Large intestine (tissue), 3 donors: Measurements from ENCODE around the gene CTNNA2. TPM values are rescaled to one million over a fixed set of nuclear protein-coding genes. Genes with fewer than 3 reads are reported as not detected.

Experiments
- DNase-seq, 2 donors: peaks; one replicate each; pipeline versions ENCODE4 v3.0.0 to v3.0.0-alpha.2; 2013
- H3K27ac ChIP-seq: one replicate; pipeline ENCODE4 v1.5.1; 2013; ENCODE audit warnings: low read length
- H3K27me3 ChIP-seq: 2 replicates; pipeline ENCODE4 v1.6.1; 2013; ENCODE audit warnings: low read length; ENCODE audit not compliant: control insufficient read depth, insufficient read depth
- H3K36me3 ChIP-seq: 2 replicates; pipeline ENCODE4 v1.6.1; 2013; ENCODE audit warnings: low read length; ENCODE audit not compliant: control insufficient read depth, insufficient read depth
- H3K4me1 ChIP-seq: one replicate; pipeline ENCODE4 v1.6.1; 2013; ENCODE audit warnings: low read length; ENCODE audit not compliant: control insufficient read depth, insufficient read depth
- H3K4me3 ChIP-seq: one replicate; pipeline ENCODE4 v1.5.1; 2013; ENCODE audit warnings: low read length
- H3K9me3 ChIP-seq: one replicate; pipeline ENCODE4 v1.6.1; 2013; ENCODE audit warnings: mild to moderate bottlenecking, low read depth, low read length, moderate library complexity; ENCODE audit not compliant: control insufficient read depth
- WGBS: methylation state at CpG from one replicate; pipeline ENCODE4 v1.1.5; 2013; ENCODE audit warnings: low lambda C conversion rate; ENCODE audit not compliant: insufficient coverage; 5-methylcytosine and 5-hydroxymethylcytosine counted together
- polyA plus RNA-seq: library from polyadenylated mRNA; unstranded; fragments of 120-200 nt; gene quantifications from one replicate; pipeline ENCODE4 v1.2.1, GENCODE V29; 2013

CTNNA2 gene
- polyA plus RNA-seq, 1 donor = 7.5 TPM

DNA sequence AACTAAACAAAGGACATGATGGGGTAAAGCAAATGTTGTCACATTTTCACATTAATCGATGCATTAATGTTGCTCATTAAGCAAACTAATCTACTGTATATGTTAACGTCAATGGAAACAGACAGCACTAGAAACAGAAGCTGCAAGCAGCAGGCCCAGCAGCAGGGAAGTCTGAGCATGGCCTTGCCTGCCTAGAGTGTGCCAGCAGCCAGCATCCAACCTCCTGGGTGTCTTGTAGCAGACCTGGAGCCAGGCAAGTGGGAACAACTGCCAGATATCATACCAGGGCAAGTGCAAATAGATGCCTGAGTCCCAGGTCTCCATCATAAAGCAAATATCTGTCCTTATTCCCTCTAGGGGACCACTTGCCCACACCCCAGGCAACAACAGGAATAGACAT lies 472.7 kb downstream of the CTNNA2 start:
- DNase-seq = no peak
- no peaks in the 10 kb centered on the region for H3K36me3 ChIP-seq
- no peaks in the 10 kb centered on the region for H3K27me3 ChIP-seq
- H3K4me1 ChIP-seq = no peaks in the 10 kb centered on the region
- no peaks in the 10 kb centered on the region for H3K9me3 ChIP-seq
- WGBS = no CpG with 5 or more reads among the region's 2 CpGs
- H3K27ac ChIP-seq = no peak overlapping the region
- H3K4me3 ChIP-seq = no peak overlapping the region

GRCh38 chr2:79993144-79993543 lies 480.3 kb downstream of the CTNNA2 start:
- H3K4me1 ChIP-seq = no peaks in the 10 kb centered on the region
- H3K27ac ChIP-seq = no peak overlapping the region
- H3K27me3 ChIP-seq = no peaks in the 10 kb centered on the region
- WGBS = no CpG with 5 or more reads among the region's 3 CpGs
- no peaks in the 10 kb centered on the region for H3K9me3 ChIP-seq
- H3K36me3 ChIP-seq = no peaks in the 10 kb centered on the region
- DNase-seq = no peak
- H3K4me3 ChIP-seq = no peak overlapping the region

- Histone ChIP-seq H3K27ac (no peak overlapping the region), H3K9me3 (no peaks in the 10 kb centered on the region), H3K27me3 (no peaks in the 10 kb centered on the region), H3K4me3 (no peak overlapping the region), H3K36me3 (no peaks in the 10 kb centered on the region), H3K4me1 (no peaks in the 10 kb centered on the region)
- 33% methylated on average over 1 of the region's 5 CpGs for WGBS
- DNase-seq = no peak
Observed at GRCh38 chr2:79994161-79994560, 481.3 kb downstream of the CTNNA2 start.

- no peak for DNase-seq
- no peaks in the 10 kb centered on the region for H3K36me3 ChIP-seq
- H3K27ac ChIP-seq = no peak overlapping the region
- H3K9me3 ChIP-seq = no peaks in the 10 kb centered on the region
- H3K27me3 ChIP-seq = no peaks in the 10 kb centered on the region
- no peaks in the 10 kb centered on the region for H3K4me1 ChIP-seq
- H3K4me3 ChIP-seq = no peak overlapping the region
Observed at GRCh38 chr2:79994965-79995364, 482.1 kb downstream of the CTNNA2 start.

DNA sequence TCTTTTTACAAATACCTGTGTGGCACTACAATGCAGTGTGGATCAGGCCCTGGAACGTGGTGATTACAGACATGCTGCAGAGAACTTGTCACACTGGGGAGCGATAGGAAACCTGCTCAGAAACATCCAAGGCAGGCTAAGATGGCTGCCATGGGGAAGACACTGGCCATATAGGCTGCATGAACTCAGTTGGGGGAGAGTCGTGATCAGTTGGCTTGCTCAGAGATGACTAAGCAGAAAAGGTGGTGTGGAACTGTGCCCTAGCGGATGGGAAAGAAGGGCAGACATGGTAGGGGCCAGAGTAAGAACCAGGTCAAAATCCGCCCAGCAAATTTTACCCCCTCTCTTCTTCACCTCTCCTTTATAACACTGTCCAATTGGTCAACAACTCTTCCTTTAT lies 483.9 kb downstream of the CTNNA2 start:
- no peaks in the 10 kb centered on the region for H3K9me3 ChIP-seq
- 100% methylated on average over 1 of the region's 5 CpGs for WGBS
- no peak for DNase-seq
- no peaks in the 10 kb centered on the region for H3K4me1 ChIP-seq
- no peak overlapping the region for H3K4me3 ChIP-seq
- no peaks in the 10 kb centered on the region for H3K27me3 ChIP-seq
- H3K36me3 ChIP-seq = no peaks in the 10 kb centered on the region
- H3K27ac ChIP-seq = no peak overlapping the region

DNA sequence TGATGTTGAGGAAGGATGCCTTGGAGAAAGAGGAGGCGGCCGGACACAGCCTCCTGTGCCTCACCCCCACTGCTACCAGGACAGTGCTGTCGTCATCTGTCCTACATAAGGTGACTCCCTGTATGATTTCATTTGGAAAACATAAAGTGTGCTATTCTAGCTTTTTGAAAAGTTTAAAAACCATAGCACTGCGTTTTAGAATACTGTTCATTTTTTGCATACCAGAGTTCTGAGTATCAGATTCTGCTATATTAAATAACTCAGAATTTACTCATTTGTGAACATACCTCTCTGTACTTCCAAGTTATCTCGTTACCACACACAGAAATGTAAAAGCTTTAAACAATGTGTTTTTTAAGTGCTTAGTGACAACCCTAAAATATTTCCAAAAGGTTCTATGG lies 488.9 kb downstream of the CTNNA2 start:
- no peak overlapping the region for H3K27ac ChIP-seq
- no peak overlapping the region for H3K4me3 ChIP-seq
- H3K36me3 ChIP-seq = no peaks in the 10 kb centered on the region
- H3K4me1 ChIP-seq = no peaks in the 10 kb centered on the region
- no peaks in the 10 kb centered on the region for H3K9me3 ChIP-seq
- H3K27me3 ChIP-seq = no peaks in the 10 kb centered on the region
- no peak for DNase-seq
- WGBS = 50% methylated on average over 1 of the region's 5 CpGs

DNA sequence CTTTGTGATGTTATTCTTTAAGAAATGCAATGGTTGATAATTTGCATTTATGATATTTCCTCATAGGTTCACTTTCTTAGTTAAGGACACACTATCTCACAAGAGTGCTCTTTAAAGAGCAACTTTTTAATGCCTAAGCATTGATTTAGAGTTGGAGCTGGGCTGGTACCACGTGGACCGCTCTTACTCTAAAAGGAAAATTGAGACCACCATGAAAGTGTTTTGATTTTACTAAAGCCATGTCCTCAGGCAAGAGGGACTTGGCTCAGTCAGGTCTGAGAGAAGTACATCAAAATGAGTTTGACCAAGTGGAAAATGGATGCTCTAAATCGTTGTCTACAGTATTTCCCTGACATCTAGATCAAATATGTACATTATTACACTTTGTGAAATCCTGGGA lies 489.3 kb downstream of the CTNNA2 start:
- Histone ChIP-seq H3K9me3 (no peaks in the 10 kb centered on the region), H3K4me1 (no peaks in the 10 kb centered on the region), H3K4me3 (no peak overlapping the region), H3K27ac (no peak overlapping the region), H3K27me3 (no peaks in the 10 kb centered on the region), H3K36me3 (no peaks in the 10 kb centered on the region)
- no peak for DNase-seq
- 81% methylated on average over 3 of the region's 3 CpGs for WGBS

DNA sequence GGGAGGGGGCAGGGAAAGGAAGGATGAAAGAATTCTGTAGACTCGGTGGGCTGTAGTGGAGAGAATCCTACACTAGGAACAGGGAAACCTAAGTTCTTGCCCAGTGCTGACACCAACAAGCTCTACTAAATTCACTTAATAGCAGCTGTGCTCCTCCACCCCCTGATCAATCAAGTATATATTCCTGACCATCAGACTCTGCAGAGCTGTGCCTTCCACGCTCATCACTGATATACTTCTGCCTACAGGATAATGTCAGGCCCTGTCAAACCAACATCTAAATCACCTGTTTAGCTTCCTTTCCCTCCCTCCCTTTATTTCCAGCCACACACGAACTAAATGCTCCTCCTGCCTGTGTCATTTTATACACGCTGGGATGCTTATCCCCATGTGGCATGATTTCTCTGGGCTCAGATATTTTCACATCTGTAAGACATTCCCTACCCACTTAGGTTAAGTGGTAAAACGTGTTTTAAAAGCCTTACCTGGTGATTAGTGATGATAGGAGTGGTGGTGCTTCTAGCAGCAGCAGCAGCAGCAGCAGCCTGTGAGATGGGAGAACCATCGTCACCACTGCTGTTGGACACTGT lies 489.8 kb downstream of the CTNNA2 start:
- DNase-seq = no peak
- no peak overlapping the region for H3K4me3 ChIP-seq
- H3K4me1 ChIP-seq = no peaks in the 10 kb centered on the region
- WGBS = 100% methylated on average over 2 of the region's 6 CpGs
- H3K27ac ChIP-seq = no peak overlapping the region
- H3K9me3 ChIP-seq = no peaks in the 10 kb centered on the region
- no peaks in the 10 kb centered on the region for H3K36me3 ChIP-seq
- H3K27me3 ChIP-seq = no peaks in the 10 kb centered on the region

DNA sequence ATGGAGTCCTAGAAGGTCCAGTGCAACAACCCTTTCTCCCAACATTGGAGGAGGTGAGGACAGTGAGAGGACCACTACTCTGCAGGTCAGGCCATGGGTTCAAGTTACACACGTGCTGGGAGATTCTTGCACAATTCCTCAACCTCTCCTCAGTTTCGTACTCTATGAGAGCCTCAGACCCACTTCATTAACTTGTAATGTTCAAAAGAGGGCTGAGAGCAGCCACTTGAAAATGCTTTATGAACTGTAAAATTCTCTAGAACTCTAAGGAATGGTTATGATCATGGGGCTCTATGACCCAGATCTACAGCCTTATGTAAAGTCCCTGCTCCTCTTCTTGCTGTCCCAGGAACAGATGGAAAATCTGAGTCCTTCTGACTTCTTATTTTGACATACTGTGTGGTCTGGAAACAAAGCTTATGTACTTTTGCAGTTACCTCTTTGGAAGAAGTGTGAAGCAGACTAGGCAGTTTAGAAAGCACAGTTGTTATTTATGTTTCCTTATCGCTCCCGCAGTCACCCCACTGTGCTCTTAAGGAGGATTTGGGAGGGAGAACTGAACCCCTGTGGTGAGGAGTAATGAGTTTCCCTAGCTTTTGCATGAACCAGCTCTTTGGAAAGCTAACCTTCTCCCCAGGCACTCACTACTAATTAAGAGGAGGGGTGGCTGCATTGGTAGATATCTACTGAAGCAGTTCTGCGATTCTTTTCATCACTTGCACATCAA lies 495.1 kb downstream of the CTNNA2 start:
- no peak for DNase-seq
- H3K9me3 ChIP-seq = no peaks in the 10 kb centered on the region
- no peak overlapping the region for H3K27ac ChIP-seq
- H3K27me3 ChIP-seq = no peaks in the 10 kb centered on the region
- WGBS = no CpG with 5 or more reads among the region's 5 CpGs
- no peak overlapping the region for H3K4me3 ChIP-seq
- H3K4me1 ChIP-seq = no peaks in the 10 kb centered on the region
- H3K36me3 ChIP-seq = no peaks in the 10 kb centered on the region

DNA sequence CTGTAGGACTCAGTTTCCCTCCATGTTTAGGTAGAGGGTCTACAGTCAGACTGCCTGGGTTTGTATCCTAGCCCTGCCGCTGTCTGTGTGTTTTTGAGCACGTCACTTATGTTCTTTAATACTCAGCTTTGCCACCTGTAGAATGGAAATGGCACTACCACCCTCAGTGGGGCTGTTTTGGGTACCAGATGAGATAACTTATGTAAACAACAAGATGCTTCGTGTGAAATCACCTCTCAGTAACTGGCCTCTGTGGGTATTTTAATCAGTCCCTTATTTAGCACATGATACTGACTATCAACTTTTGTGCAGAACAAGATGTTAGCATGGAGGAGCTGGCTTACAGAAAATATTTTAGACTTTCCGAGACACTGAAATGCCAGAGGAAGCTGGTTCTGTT lies 495.7 kb downstream of the CTNNA2 start:
- no peak for DNase-seq
- Histone ChIP-seq H3K27me3 (no peaks in the 10 kb centered on the region), H3K9me3 (no peaks in the 10 kb centered on the region), H3K36me3 (no peaks in the 10 kb centered on the region), H3K4me1 (no peaks in the 10 kb centered on the region), H3K4me3 (no peak overlapping the region), H3K27ac (no peak overlapping the region)
- no CpG with 5 or more reads among the region's 4 CpGs for WGBS

- Histone ChIP-seq H3K4me3 (no peak overlapping the region), H3K9me3 (no peaks in the 10 kb centered on the region), H3K4me1 (no peaks in the 10 kb centered on the region), H3K27ac (no peak overlapping the region), H3K36me3 (no peaks in the 10 kb centered on the region), H3K27me3 (no peaks in the 10 kb centered on the region)
- 83% methylated on average over 1 of the region's 3 CpGs for WGBS
- DNase-seq = no peak
Observed at GRCh38 chr2:80009211-80009610, 496.4 kb downstream of the CTNNA2 start.
